ENCODE results near the gene MYD88. TPM values are rescaled to one million over a fixed set of nuclear protein-coding genes. Genes with fewer than 3 reads are reported as not detected.

MYD88 gene
- polyA plus RNA-seq, 3 donors, result 11.9 to 37.7 (median 35.8) TPM

- H3K27ac ChIP-seq (ENCODE audit: low read depth, low read length), result no peak overlapping the region
- 83 to 93% (median 87%) methylated on average over 5 of the region's 5 CpGs for WGBS, 3 donors
Observed at GRCh38 chr3:38173834-38174418, 35.5 kb downstream of the MYD88 start.

- WGBS, 3 donors, result 45 to 49% (median 47%) methylated on average over 2 of the region's 2 CpGs
- H3K27ac ChIP-seq (ENCODE audit: low read depth, low read length), result no peak overlapping the region
Observed at GRCh38 chr3:38177181-38177580, 38.7 kb downstream of the MYD88 start.

GRCh38 chr3:38186781-38187180, 48.3 kb downstream of the MYD88 start:
- WGBS, 3 donors, result 96 to 100% (median 99%) methylated on average over 1 of the region's 1 CpG
- H3K27ac ChIP-seq (ENCODE audit: low read depth, low read length), result no peak overlapping the region

- H3K27ac ChIP-seq (ENCODE audit: low read depth, low read length), result no peak overlapping the region
Observed at GRCh38 chr3:38190481-38190881, 52.0 kb downstream of the MYD88 start.

Other genes starting within 250 kb of the MYD88 start
- gene VILL, start 147.9 kb upstream of the MYD88 start, polyA plus RNA-seq, result 10 to 100 TPM in 2 of 3 donors, 1 to 10 TPM in 1; 3.0 to 13.8 (median 11.5) TPM
- 10 to 100 TPM in 2 of 3 donors, 1 to 10 TPM in 1; 8.3 to 22.5 (median 12.0) TPM for gene PLCD1, start 109.0 kb upstream of the MYD88 start, polyA plus RNA-seq
- gene DLEC1, start 99.5 kb upstream of the MYD88 start, polyA plus RNA-seq, result under 1 TPM; 0.22 to 0.71 (median 0.34) TPM
- gene ACAA1, start 1.5 kb upstream of the MYD88 start, polyA plus RNA-seq, result 10 to 100 TPM; 55.3 to 84.9 (median 67.1) TPM
- 10 to 100 TPM in 2 of 3 donors, 1 to 10 TPM in 1; 7.3 to 17.7 (median 11.0) TPM for gene OXSR1, start 26.9 kb downstream of the MYD88 start, polyA plus RNA-seq
- gene SLC22A13, start 127.2 kb downstream of the MYD88 start, polyA plus RNA-seq, result under 1 TPM in 2 of 3 donors, not detected in 1; 0.03 to 0.06 TPM
- under 1 TPM; 0.07 to 0.16 (median 0.11) TPM for gene SLC22A14, start 143.6 kb downstream of the MYD88 start, polyA plus RNA-seq
- 1 to 10 TPM; 1.3 to 2.7 (median 1.4) TPM for gene XYLB, start 208.1 kb downstream of the MYD88 start, polyA plus RNA-seq

All from adipose tissue (tissue), 3 donors.